HepG2 (cell line): Measurements from ENCODE around the gene NHERF2. TPM values are rescaled to one million over a fixed set of nuclear protein-coding genes. Genes with fewer than 3 reads are reported as not detected.

ENCODE experiments used
- ETS1 ChIP-seq: sonication (generic); formaldehyde crosslinking; IDR thresholded peaks from 2 replicates; pipeline ENCODE4 v1.4.0; 2020; ENCODE audit warnings: missing genetic modification reagents
- FOXK2 ChIP-seq: fragments of 450-650 bp; IDR thresholded peaks from 2 replicates; pipeline ENCODE4 v1.6.1; 2016
- FOXO1 ChIP-seq: sonication (generic); formaldehyde crosslinking; IDR thresholded peaks from 2 replicates; pipeline ENCODE4 v1.4.0; 2020; ENCODE audit warnings: missing genetic modification reagents
- MAFG ChIP-seq: sonication (generic); formaldehyde crosslinking; IDR thresholded peaks from 2 replicates; pipeline ENCODE4 v1.5.1; 2020; ENCODE audit warnings: mild to moderate bottlenecking, missing genetic modification reagents
- MAZ ChIP-seq, 2 experiments: sonication (generic) in 1 of 2; formaldehyde crosslinking in 1 of 2; IDR thresholded peaks; 2 replicates each; pipeline versions ENCODE4 v1.5.0 to v1.6.1; 2012 to 2020; ENCODE audit warnings: low read depth in 2 of 2, mild to moderate bottlenecking in 2 of 2, borderline replicate concordance in 1 of 2, improper control_type of control experiment in 1 of 2, low read length in 1 of 2, missing genetic modification reagents in 1 of 2, moderate library complexity in 1 of 2
- MTA1 ChIP-seq: sonication (generic); formaldehyde crosslinking; IDR thresholded peaks from 2 replicates; pipeline ENCODE4 v1.4.0; 2020; ENCODE audit warnings: missing genetic modification reagents, mild to moderate bottlenecking, borderline replicate concordance
- NFATC3 ChIP-seq: sonication (generic); formaldehyde crosslinking; IDR thresholded peaks from 2 replicates; pipeline ENCODE4 v1.5.1; 2020; ENCODE audit warnings: mild to moderate bottlenecking, missing genetic modification reagents
- RARA ChIP-seq: IDR thresholded peaks from 2 replicates; pipeline ENCODE4 v1.6.1; 2016; ENCODE audit warnings: missing genetic modification reagents, missing compliant biosample characterization
- ZBTB49 ChIP-seq: sonication (generic); formaldehyde crosslinking; IDR thresholded peaks from 2 replicates; pipeline ENCODE4 v1.4.0; 2020; ENCODE audit warnings: missing genetic modification reagents, borderline replicate concordance
- ZHX1 ChIP-seq: sonication (generic); formaldehyde crosslinking; IDR thresholded peaks from 2 replicates; pipeline ENCODE4 v1.8.1; 2022; ENCODE audit warnings: low read depth, mild to moderate bottlenecking, missing genetic modification reagents
- ZMYM3 ChIP-seq: sonication (generic); formaldehyde crosslinking; IDR thresholded peaks from 2 replicates; pipeline ENCODE4 v1.5.1; 2020; ENCODE audit warnings: mild to moderate bottlenecking, missing genetic modification reagents
- ZNF124 ChIP-seq: sonication (generic); formaldehyde crosslinking; IDR thresholded peaks from 2 replicates; pipeline ENCODE4 v1.4.0; 2020; ENCODE audit warnings: missing genetic modification reagents
- ZNF253 ChIP-seq: sonication (generic); formaldehyde crosslinking; IDR thresholded peaks from 2 replicates; pipeline ENCODE4 v1.8.0; 2022; ENCODE audit warnings: mild to moderate bottlenecking, missing genetic modification reagents, borderline replicate concordance
- ZNF768 ChIP-seq: sonication (generic); formaldehyde crosslinking; IDR thresholded peaks from 2 replicates; pipeline ENCODE4 v1.4.0; 2020; ENCODE audit warnings: missing genetic modification reagents
- polyA plus RNA-seq, 8 experiments: library from polyadenylated mRNA; depleted of rRNA in 3 of 8; stranded (reverse) in 7 of 8; unstranded in 1 of 8; fragments of >200 nt; fragmentation: Illumina TruSeq in 4 of 8; extraction: Trizol in 4 of 8; gene quantifications; 2 replicates each; pipeline versions ENCODE4 v1.2.1 to v1.2.3, GENCODE V29; 2011 to 2016; ENCODE audit warnings: low read depth in 4 of 8, missing spikeins in 1 of 8, mixed read lengths in 1 of 8; ENCODE audit not compliant: insufficient read depth in 1 of 8
- total RNA-seq, 5 experiments: library from RNA; depleted of rRNA; stranded (reverse); fragments of >200 nt; fragmentation: Illumina TruSeq; extraction: Trizol; gene quantifications; 2 replicates each; pipeline ENCODE4 v1.2.3, GENCODE V29; 2016; ENCODE audit warnings: low read depth in 1 of 5
- TF ChIP-seq, protein P1 (sequence below): sonication (generic); formaldehyde crosslinking; IDR thresholded peaks from 2 replicates; pipeline ENCODE4 v1.5.0; 2020; ENCODE audit warnings: mild to moderate bottlenecking, missing genetic modification reagents
- TF ChIP-seq, protein P2 (sequence below): sonication (generic); formaldehyde crosslinking; conservative IDR thresholded peaks from 2 replicates; pipeline ENCODE4 v1.8.0; 2022; ENCODE audit warnings: low read depth, missing genetic modification reagents

NHERF2 gene
- total and polyA plus RNA-seq, 2 of the 13 experiments (the other 11 are each of a cell fraction or from before 2014, with no cell fraction given): 23.7 to 39.3 TPM

DNA sequence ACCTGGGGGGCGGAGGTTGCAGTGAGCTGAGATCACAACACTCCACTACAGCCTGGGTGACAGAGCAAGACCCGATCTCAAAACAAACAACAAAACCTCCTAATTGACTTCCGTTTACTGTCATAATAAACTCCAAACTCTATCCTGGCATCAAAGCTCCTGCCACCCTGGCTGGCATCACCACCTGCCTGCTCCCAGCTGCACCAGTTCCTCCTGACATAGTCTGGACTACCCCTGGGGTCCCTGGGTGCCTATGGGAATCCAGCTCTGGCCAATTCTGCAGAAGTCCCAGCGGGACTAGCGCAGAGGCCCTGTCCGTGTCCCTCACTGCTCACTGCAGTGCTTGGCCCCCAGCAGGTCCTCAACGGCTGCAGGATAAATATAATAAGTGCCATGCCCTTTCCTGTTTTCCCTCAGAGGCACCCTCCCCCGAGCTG lies 20.2 kb downstream of the NHERF2 start (continued):
- no peak for TF ChIP-seq ZNF253 (CRISPR knock-in tag)
- TF ChIP-seq ZMYM3 (CRISPR knock-in tag): no peak
- TF ChIP-seq ZNF768 (CRISPR knock-in tag): no peak
- no peak for TF ChIP-seq MTA1
- no peak for TF ChIP-seq ZHX1
- TF ChIP-seq ZBTB49 (CRISPR knock-in tag): no peak
- TF ChIP-seq MAFG (CRISPR knock-in tag): no peak
- TF ChIP-seq, protein P1, sequence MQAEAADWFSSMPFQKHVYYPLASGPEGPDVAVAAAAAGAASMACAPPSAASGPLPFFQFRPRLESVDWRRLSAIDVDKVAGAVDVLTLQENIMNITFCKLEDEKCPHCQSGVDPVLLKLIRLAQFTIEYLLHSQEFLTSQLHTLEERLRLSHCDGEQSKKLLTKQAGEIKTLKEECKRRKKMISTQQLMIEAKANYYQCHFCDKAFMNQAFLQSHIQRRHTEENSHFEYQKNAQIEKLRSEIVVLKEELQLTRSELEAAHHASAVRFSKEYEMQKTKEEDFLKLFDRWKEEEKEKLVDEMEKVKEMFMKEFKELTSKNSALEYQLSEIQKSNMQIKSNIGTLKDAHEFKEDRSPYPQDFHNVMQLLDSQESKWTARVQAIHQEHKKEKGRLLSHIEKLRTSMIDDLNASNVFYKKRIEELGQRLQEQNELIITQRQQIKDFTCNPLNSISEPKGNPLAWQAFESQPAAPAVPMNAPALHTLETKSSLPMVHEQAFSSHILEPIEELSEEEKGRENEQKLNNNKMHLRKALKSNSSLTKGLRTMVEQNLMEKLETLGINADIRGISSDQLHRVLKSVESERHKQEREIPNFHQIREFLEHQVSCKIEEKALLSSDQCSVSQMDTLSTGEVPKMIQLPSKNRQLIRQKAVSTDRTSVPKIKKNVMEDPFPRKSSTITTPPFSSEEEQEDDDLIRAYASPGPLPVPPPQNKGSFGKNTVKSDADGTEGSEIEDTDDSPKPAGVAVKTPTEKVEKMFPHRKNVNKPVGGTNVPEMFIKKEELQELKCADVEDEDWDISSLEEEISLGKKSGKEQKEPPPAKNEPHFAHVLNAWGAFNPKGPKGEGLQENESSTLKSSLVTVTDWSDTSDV: no peak
- TF ChIP-seq FOXK2: no peak
- TF ChIP-seq RARA (CRISPR knock-in tag): no peak
- TF ChIP-seq FOXO1: 0 out of 2 replicates have a peak, but pooled peaks have one; percentile 35
- 0 out of 2 replicates have a peak, but pooled peaks have one; percentile 10 for TF ChIP-seq NFATC3 (CRISPR knock-in tag)
- TF ChIP-seq MAZ (IDR thresholded peaks at IDR 0.05; ENCODE audit: borderline replicate concordance, low read depth, low read length): no peak
- no peak for TF ChIP-seq MAZ (CRISPR knock-in tag; IDR thresholded peaks at IDR 0.05; ENCODE audit: low read depth)
- TF ChIP-seq, protein P2, sequence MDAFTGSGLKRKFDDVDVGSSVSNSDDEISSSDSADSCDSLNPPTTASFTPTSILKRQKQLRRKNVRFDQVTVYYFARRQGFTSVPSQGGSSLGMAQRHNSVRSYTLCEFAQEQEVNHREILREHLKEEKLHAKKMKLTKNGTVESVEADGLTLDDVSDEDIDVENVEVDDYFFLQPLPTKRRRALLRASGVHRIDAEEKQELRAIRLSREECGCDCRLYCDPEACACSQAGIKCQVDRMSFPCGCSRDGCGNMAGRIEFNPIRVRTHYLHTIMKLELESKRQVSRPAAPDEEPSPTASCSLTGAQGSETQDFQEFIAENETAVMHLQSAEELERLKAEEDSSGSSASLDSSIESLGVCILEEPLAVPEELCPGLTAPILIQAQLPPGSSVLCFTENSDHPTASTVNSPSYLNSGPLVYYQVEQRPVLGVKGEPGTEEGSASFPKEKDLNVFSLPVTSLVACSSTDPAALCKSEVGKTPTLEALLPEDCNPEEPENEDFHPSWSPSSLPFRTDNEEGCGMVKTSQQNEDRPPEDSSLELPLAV: no peak
- TF ChIP-seq ZNF124 (CRISPR knock-in tag): 0 out of 2 replicates have a peak, but pooled peaks have one; percentile 8
- TF ChIP-seq ETS1: no peak
